ACC112 (cell line): ENCODE data around the gene BLM.
"Not testable (repeated sequence)": the region's sequence is repeated elsewhere in the genome, so short reads cannot be mapped to it uniquely, and the experiment has no call there.

Experiments
- H2AFZ ChIP-seq: fragments of 200-600 bp; sonication (generic); one replicate; pipeline ENCODE4 v1.6.0; 2017; ENCODE audit warnings: antibody characterized with exemption, low read length; ENCODE audit not compliant: unreplicated experiment
- H3K27ac ChIP-seq: fragments of 200-600 bp; sonication (generic); 2 replicates; pipeline ENCODE4 v1.5.1; 2014; ENCODE audit warnings: low read depth, mild to moderate bottlenecking, antibody characterized with exemption, low read length, moderate library complexity
- H3K27me3 ChIP-seq: fragments of 200-600 bp; sonication (generic); 2 replicates; pipeline ENCODE4 v1.6.1; 2014; ENCODE audit warnings: mild to moderate bottlenecking, antibody characterized with exemption, low read length, moderate library complexity, mixed read lengths; ENCODE audit not compliant: insufficient read depth
- H3K36me3 ChIP-seq: fragments of 200-600 bp; sonication (generic); 2 replicates; pipeline ENCODE4 v1.6.1; 2016; ENCODE audit warnings: mild to moderate bottlenecking, antibody characterized with exemption, low read length, moderate library complexity, mixed read lengths; ENCODE audit not compliant: insufficient read depth
- H3K4me1 ChIP-seq: fragments of 200-600 bp; sonication (generic); one replicate; pipeline ENCODE4 v1.6.1; 2016; ENCODE audit warnings: low read length, mixed read lengths; ENCODE audit not compliant: insufficient read depth, unreplicated experiment, control insufficient read depth
- H3K4me3 ChIP-seq: fragments of 200-600 bp; sonication (generic); 2 replicates; pipeline ENCODE4 v1.5.1; 2014; ENCODE audit warnings: mild to moderate bottlenecking, low read depth, low read length
- H3K79me2 ChIP-seq: fragments of 200-600 bp; sonication (generic); one replicate; pipeline ENCODE4 v1.6.0; 2016; ENCODE audit warnings: low read length; ENCODE audit not compliant: control insufficient read depth, unreplicated experiment, insufficient read depth

The BLM gene

DNA sequence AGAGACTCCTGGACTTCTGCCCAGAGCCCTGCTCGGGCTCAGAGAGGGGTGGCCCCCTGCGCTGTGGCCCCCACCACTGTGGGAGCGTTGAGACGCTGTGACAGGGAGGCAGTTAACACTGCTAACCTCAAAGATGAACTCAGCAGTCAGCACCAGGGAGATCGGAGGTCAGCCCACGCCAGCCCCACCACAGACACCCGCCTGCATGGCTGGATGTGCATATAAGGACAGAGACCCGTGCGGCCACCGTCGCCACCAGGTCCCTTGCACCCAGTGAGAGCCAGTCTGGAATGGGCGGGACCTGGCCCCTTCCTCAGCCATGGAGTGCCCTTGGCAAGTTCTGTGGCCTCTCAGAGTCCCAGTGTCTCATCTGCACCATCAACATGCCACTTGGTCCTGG, 102.7 kb downstream of the BLM start:
- no peak overlapping the region for H3K27ac ChIP-seq
- H3K4me3 ChIP-seq = no peak overlapping the region
- H3K27me3 ChIP-seq = no peaks in the 10 kb centered on the region
- no peaks in the 10 kb centered on the region for H3K4me1 ChIP-seq
- H2AFZ ChIP-seq = no peak overlapping the region
- H3K36me3 ChIP-seq = no peaks in the 10 kb centered on the region
- no peaks in the 10 kb centered on the region for H3K79me2 ChIP-seq

DNA sequence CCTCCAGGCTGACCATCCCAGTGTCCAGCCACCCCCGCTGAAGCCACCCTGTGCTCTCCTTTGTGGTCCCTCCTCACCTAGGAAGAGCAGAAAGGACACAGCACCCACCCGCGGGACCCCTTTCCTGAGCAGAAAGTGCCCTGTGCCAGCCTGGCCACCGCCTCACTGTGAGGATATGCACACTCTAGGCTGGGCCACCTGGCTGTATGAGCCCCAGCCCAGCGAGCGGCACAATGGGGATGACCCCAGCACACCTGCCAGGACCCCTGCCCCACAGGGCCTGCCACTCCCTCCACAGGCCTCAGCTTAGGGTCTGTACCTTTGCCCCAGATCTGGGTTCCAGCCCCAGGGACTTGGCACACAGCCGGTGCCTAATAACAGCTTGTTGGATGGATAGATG, 103.3 kb downstream of the BLM start:
- no peaks in the 10 kb centered on the region for H3K27me3 ChIP-seq
- no peaks in the 10 kb centered on the region for H3K79me2 ChIP-seq
- H3K36me3 ChIP-seq = no peaks in the 10 kb centered on the region
- H2AFZ ChIP-seq = no peak overlapping the region
- no peak overlapping the region for H3K27ac ChIP-seq
- no peak overlapping the region for H3K4me3 ChIP-seq
- no peaks in the 10 kb centered on the region for H3K4me1 ChIP-seq

DNA sequence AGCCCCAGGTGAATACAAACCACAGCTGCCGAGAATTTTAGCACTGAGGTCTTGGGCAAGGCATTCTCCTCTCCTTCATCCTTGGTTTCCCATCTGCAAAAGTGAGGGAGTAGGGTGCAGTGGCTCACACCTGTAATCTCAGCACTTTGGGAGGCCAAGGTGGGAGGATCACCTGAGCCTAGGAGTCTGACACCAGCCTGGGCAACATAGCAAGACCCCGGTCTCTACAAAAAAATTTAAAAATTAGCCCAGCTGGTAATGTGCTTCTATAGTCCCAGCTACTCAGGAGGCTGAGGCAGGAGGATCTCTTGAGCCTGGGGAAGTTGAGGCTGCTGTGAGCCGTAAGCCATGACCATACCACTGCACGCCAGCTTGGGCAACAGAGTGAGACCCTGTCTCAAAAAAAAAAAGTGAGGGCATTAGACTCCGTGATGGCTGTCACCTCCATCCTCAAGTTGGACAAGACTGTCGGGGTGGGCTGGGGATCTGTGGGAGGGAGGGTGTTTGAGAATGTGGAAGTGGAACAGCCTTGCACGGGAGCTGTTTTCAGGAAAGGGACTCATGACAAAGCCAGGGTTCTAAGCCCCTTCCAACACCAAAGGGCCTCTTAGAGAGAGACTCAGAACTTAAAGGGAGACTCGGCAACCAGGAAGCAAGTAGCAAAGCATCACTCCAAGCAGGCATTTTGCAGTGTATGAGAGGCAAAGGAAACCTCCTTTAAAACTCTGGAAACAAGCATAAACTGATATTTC, 105.2 kb downstream of the BLM start:
- Histone ChIP-seq H3K27me3 (no peaks in the 10 kb centered on the region), H3K36me3 (no peaks in the 10 kb centered on the region), H2AFZ (no peak overlapping the region), H3K4me3 (no peak overlapping the region), H3K27ac (no peak overlapping the region), H3K79me2 (no peaks in the 10 kb centered on the region), H3K4me1 (no peaks in the 10 kb centered on the region)

DNA sequence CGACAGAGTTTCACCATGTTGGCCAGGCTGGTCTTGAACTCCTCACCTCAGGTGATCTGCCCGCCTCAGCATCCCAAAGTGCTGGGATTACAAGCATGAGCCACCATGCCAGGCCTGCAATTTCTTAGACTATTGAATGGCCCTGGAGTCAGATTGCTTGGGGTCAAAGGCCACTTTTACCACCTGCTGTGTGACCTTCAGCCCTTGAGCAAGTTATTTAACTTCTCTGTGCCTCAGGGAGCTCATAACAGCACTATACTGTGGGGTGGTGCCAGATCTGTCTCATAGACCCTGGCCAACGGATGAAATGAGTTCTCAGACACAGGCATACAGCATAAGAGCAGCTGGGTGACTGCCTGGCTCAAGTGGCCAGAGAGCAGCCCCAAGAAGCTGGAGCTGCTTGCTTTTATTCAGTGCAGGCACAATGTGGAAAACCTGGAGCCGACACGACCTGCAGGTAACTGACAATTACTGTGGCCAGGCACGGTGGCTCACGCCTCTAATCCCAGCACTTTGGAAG, 106.4 kb downstream of the BLM start:
- Histone ChIP-seq H3K27me3 (no peaks in the 10 kb centered on the region), H3K27ac (no peak overlapping the region), H3K36me3 (no peaks in the 10 kb centered on the region), H3K79me2 (no peaks in the 10 kb centered on the region), H3K4me1 (no peaks in the 10 kb centered on the region), H3K4me3 (no peak overlapping the region), H2AFZ (no peak overlapping the region)

DNA sequence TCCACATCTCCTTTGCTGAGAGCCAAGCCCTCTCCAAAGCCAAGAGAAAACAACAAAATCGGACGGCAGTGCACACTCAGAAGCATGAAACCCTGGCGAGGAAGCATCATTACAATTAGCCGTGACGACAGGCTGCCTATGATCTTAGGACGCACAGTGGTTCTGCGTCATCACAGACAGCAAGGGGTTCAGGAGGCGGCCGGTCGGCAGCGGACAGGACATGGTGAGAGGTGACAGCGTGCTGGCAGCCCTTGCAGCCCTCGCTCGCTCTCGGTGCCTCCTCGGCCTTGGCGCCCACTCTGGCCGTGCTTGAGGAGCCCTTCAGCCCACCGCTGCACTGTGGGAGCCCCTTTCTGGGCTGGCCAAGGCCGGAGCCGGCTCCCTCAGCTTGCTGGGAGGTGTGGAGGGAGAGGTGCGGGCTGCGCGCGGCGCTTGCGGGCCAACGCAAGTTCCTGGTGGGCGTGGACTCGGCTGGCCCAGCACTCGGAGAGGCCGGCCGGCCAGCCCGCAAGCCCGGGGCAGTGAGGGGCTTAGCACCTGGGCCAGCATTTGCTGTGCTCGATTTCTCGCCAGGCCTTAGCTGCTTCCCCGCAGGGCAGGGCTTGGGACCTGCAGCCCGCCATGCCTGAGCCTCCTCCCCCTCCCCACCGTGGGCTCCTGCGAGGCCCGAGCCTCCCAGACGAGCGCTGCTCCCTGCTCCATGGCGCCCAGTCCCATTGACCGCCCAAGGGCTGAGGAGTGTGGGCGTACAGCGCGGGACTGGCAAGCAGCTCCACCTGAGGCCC, 108.2 kb downstream of the BLM start:
- not testable (repeated sequence) for H3K27ac ChIP-seq, H3K27me3 ChIP-seq, H3K79me2 ChIP-seq, H3K36me3 ChIP-seq, H3K4me1 ChIP-seq, H2AFZ ChIP-seq, H3K4me3 ChIP-seq

DNA sequence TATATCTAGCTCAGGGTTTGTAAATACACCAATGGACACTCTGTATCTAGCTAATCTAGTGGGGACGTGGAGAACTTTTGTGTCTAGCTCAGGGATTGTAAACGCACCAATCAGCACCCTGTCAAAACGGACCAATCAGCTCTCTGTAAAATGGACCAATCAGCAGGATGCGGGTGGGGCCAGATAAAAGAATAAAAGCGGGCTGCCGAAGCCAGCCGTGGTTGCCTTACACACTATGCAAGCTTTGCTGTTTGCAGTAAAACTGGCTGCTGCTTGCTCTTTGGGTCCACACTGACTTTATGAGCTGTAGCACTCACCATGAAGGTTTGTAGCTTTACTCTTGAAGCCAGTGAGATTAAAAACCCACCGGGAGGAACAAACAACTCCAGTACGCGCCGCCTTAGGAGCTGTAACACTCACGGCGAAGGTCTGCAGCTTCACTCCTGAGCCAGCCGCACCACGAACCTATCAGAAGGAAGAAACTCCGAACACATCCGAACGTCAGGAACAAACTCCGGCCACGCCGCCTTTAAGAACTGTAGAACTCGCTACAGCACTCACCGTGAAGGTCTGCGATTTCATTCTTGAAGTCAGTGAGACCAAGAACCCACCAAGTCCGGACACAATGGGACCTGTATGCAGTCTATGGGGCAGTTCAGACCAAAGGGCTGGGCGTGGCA, 109.2 kb downstream of the BLM start:
- not testable (repeated sequence) for H2AFZ ChIP-seq, H3K27ac ChIP-seq, H3K79me2 ChIP-seq, H3K4me1 ChIP-seq, H3K36me3 ChIP-seq, H3K27me3 ChIP-seq, H3K4me3 ChIP-seq

DNA sequence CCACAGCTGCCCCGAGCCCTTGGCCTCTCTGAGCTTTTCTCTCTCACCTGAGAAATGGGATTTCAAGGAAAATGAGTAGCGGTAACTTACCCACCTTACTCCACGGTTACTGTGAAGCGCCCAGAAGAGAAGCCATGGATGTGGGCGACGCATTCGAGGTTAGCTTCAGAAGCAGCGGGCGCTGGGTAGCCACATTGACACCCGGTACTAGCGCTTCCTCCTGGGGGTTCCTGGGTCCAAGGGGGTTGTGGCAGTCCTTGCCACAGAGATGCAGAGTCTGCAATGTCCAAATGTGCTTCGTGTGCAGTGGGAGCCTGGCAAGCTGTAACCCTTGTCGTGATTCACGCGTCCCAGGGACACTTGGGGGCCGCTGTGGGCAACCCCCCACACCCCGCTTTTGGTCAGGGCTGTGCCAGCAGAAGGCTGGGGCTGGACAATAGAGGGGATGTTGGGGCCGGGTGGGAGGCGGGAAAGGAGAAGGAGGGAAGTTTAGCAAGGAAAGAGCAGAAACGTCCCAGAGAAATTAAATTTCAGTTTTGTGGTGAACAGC, 109.8 kb downstream of the BLM start:
- H2AFZ ChIP-seq = no peak overlapping the region
- no peak overlapping the region for H3K27ac ChIP-seq
- no peaks in the 10 kb centered on the region for H3K36me3 ChIP-seq
- no peak overlapping the region for H3K4me3 ChIP-seq
- H3K27me3 ChIP-seq = no peaks in the 10 kb centered on the region
- H3K4me1 ChIP-seq = no peaks in the 10 kb centered on the region
- H3K79me2 ChIP-seq = no peaks in the 10 kb centered on the region

DNA sequence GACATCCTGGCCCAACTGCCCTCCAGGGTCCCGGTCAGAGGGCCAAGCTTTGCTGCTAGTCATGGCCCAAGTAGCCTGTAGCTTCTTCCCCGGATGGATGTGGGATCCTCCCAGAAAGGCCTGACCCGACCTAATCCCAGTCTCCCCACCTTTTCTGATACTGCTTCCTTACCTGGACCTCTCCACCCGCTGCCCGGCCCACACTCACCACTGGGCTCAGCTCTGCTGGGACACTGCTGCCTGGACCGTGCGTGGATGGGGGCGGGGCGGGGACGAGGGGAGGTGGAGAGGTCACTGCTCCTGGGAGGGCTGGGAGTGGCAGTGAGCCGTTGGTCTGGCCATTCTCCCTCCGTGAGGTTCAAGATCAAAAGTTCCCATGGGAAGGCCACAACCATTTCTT, 111.0 kb downstream of the BLM start:
- no peak overlapping the region for H2AFZ ChIP-seq

DNA sequence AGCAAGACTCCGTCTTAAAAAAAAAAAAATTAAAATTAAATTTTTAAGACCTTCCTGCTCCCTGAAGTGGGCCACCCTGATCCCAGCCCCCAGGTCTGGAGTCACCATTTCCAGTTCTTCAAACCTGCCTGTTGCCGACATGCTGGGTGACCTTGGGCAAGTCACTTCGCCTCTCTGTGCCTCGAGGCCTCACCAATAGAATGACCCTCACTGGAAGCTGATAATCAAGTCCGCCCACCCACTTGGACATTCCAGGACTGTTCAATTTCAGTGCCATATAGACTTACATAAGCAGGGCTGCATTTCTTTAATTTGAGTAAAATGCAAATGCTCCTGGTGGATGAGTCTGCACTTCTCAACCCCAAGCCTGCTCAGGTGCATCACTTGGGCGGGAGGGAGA, 112.0 kb downstream of the BLM start:
- no peak overlapping the region for H3K27ac ChIP-seq
- H3K27me3 ChIP-seq = no peaks in the 10 kb centered on the region
- no peak overlapping the region for H3K4me3 ChIP-seq
- H3K79me2 ChIP-seq = no peaks in the 10 kb centered on the region
- no peaks in the 10 kb centered on the region for H3K4me1 ChIP-seq
- no peaks in the 10 kb centered on the region for H3K36me3 ChIP-seq
- no peak overlapping the region for H2AFZ ChIP-seq

More for the DNA sequence above, 111.0 kb downstream of the BLM start:
- Histone ChIP-seq H3K27ac (no peak overlapping the region), H3K79me2 (no peaks in the 10 kb centered on the region), H3K4me3 (no peak overlapping the region), H3K36me3 (no peaks in the 10 kb centered on the region), H3K27me3 (no peaks in the 10 kb centered on the region), H3K4me1 (no peaks in the 10 kb centered on the region)

DNA sequence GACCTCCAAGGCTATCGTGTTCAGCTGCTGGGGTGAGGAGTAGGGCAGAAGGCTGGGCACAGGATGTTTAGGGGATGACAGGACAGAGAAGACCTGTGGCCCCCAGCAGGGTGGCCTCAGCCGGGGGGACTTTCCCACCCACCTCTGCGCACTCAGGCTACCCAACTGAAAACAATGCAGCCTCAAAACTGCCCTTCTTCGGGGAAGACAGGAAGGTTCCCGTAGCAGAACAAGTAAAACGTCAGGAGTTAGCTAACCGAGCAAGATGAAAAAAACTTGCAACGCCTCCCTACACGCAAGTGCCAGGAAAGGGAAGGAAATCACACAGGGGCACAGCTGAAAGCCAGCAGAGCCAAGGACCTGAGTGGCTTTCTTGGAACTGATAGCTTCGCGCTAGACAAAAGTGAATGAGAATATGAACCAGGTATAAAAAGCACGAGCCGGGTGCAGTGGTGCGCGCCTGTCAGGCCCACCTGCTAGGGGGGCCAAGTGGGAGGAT, 112.8 kb downstream of the BLM start:
- H3K36me3 ChIP-seq = no peaks in the 10 kb centered on the region
- H3K4me1 ChIP-seq = no peaks in the 10 kb centered on the region
- H3K79me2 ChIP-seq = no peaks in the 10 kb centered on the region
- no peak overlapping the region for H2AFZ ChIP-seq
- no peaks in the 10 kb centered on the region for H3K27me3 ChIP-seq
- no peak overlapping the region for H3K4me3 ChIP-seq
- H3K27ac ChIP-seq = no peak overlapping the region
